ENCODE data around the gene WASHC4.

- TF ChIP-seq EZH2 (IDR thresholded peaks at IDR 0.05; ENCODE audit: borderline replicate concordance, low read length) (no peak), CTCF (IDR thresholded peaks at IDR 0.05; ENCODE audit: low read length) (no peak)
These were observed 28.6 kb upstream of the WASHC4 start for GRCh38 chr12:105078712-105079570.
